SK-N-SH treated with all-trans-retinoic acid at 6 μM for 48 hours (cell line): ENCODE results near the gene MIGA2.
A peak's percentile ranks its signal among the peaks of the same experiment; 100 is the strongest.

Source experiments
- ARNTL ChIP-seq: fragments of 450-650 bp; formaldehyde crosslinking; IDR thresholded peaks from 2 replicates; pipeline ENCODE4 v1.5.0; 2020; ENCODE audit warnings: low read depth, mild to moderate bottlenecking, moderate library complexity, borderline replicate concordance
- BACH2 ChIP-seq: fragments of 250-450 bp; sonication (Bioruptor Pico); IDR thresholded peaks from 2 replicates; pipeline ENCODE4 v1.9.0; 2021; ENCODE audit warnings: mild to moderate bottlenecking, borderline replicate concordance
- CSDC2 ChIP-seq: fragments of 250-450 bp; sonication (Bioruptor Pico); IDR thresholded peaks from 2 replicates; pipeline ENCODE4 v1.5.0; 2020; ENCODE audit warnings: mild to moderate bottlenecking, moderate library complexity
- ESRRG ChIP-seq: fragments of 250-450 bp; sonication (Bioruptor Pico); IDR thresholded peaks from 2 replicates; pipeline ENCODE4 v1.6.1; 2021; ENCODE audit warnings: mild to moderate bottlenecking
- PATZ1 ChIP-seq: fragments of 250-450 bp; sonication (Bioruptor Pico); IDR thresholded peaks from 2 replicates; pipeline ENCODE4 v1.8.0; 2020; ENCODE audit warnings: mild to moderate bottlenecking, moderate library complexity, borderline replicate concordance
- RARB ChIP-seq: fragments of 250-450 bp; sonication (Bioruptor Pico); IDR thresholded peaks from 2 replicates; pipeline ENCODE4 v1.8.0; 2021; ENCODE audit warnings: mild to moderate bottlenecking, moderate library complexity
- SNAI2 ChIP-seq: fragments of 250-450 bp; sonication (Bioruptor Pico); IDR thresholded peaks from 2 replicates; pipeline ENCODE4 v1.5.0; 2020; ENCODE audit warnings: mild to moderate bottlenecking, moderate library complexity
- TCF4 ChIP-seq: fragments of 250-450 bp; sonication (Bioruptor Pico); IDR thresholded peaks from 2 replicates; pipeline ENCODE4 v1.8.0; 2021; ENCODE audit warnings: mild to moderate bottlenecking, moderate library complexity, borderline replicate concordance
- TOX ChIP-seq: fragments of 250-450 bp; sonication (Bioruptor Pico); IDR thresholded peaks from 2 replicates; pipeline ENCODE4 v1.8.0; 2021; ENCODE audit warnings: mild to moderate bottlenecking, moderate library complexity, borderline replicate concordance
- TSHZ2 ChIP-seq: fragments of 250-450 bp; sonication (Bioruptor Pico); IDR thresholded peaks from 2 replicates; pipeline ENCODE4 v1.5.0; 2020; ENCODE audit warnings: mild to moderate bottlenecking, moderate library complexity
- ZFP3 ChIP-seq: fragments of 250-450 bp; sonication (Bioruptor Pico); IDR thresholded peaks from 2 replicates; pipeline ENCODE4 v1.5.0; 2020; ENCODE audit warnings: mild to moderate bottlenecking, moderate library complexity
- ZFP30 ChIP-seq: fragments of 450-650 bp; formaldehyde crosslinking; IDR thresholded peaks from 2 replicates; pipeline ENCODE4 v1.5.0; 2022; ENCODE audit warnings: mild to moderate bottlenecking, moderate library complexity
- ZNF565 ChIP-seq: fragments of 450-650 bp; formaldehyde crosslinking; conservative IDR thresholded peaks from 2 replicates; pipeline ENCODE4 v1.5.0; 2020; ENCODE audit warnings: low read depth, mild to moderate bottlenecking, moderate library complexity
- TF ChIP-seq, protein P1 (sequence below): fragments of 250-450 bp; sonication (Bioruptor Pico); IDR thresholded peaks from 2 replicates; pipeline ENCODE4 v1.5.1; 2020; ENCODE audit warnings: low read depth, mild to moderate bottlenecking, moderate library complexity

DNA sequence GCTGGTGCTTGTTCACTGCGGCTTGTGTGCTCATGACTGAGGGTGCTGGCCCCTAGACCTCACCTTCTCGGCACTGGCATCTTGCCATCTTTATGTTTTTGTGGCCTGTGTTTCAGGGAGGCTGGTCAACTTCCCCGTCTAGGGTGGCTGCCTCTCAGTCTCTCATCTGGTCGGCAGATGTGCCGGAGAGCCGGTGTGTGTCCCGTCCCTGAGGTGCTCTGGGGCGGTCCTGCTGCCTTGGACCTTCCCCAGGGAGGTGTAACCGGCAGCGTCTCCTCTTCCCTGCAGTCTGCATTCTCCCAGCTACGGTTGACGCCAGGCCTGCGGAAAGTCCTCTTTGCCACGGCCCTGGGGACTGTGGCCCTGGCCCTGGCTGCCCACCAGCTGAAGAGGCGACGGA lies 5.6 kb downstream of the MIGA2 start:
- TF ChIP-seq ZFP30 (CRISPR knock-in tag): no peak
- TF ChIP-seq BACH2 (CRISPR knock-in tag): no peak
- TF ChIP-seq RARB: no peak
- no peak for TF ChIP-seq SNAI2 (CRISPR knock-in tag)
- no peak for TF ChIP-seq PATZ1 (CRISPR knock-in tag)
- no peak for TF ChIP-seq ARNTL (CRISPR knock-in tag)
- TF ChIP-seq ZFP3 (CRISPR knock-in tag): no peak
- TF ChIP-seq, protein P1, sequence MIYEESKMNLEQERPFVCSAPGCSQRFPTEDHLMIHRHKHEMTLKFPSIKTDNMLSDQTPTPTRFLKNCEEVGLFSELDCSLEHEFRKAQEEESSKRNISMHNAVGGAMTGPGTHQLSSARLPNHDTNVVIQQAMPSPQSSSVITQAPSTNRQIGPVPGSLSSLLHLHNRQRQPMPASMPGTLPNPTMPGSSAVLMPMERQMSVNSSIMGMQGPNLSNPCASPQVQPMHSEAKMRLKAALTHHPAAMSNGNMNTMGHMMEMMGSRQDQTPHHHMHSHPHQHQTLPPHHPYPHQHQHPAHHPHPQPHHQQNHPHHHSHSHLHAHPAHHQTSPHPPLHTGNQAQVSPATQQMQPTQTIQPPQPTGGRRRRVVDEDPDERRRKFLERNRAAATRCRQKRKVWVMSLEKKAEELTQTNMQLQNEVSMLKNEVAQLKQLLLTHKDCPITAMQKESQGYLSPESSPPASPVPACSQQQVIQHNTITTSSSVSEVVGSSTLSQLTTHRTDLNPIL (CRISPR knock-in tag): no peak
- peak; percentile 83; the same call in 1 of the 2 replicates for TF ChIP-seq TCF4 (CRISPR knock-in tag)
- no peak for TF ChIP-seq CSDC2 (CRISPR knock-in tag)
- no peak for TF ChIP-seq TSHZ2
- no peak for TF ChIP-seq TOX
- no peak for TF ChIP-seq ZNF565 (CRISPR knock-in tag)
- TF ChIP-seq ESRRG (CRISPR knock-in tag): no peak
